Erythroblast (primary cell): ENCODE results near the gene CCSER2.

ENCODE experiments used
- GATA1 ChIP-seq: IDR thresholded peaks from 2 replicates; pipeline ENCODE4 v1.6.1; 2011; ENCODE audit warnings: low read depth, mild to moderate bottlenecking, control low read depth, low read length, moderate library complexity
- POLR2A ChIP-seq: IDR thresholded peaks from 2 replicates; pipeline ENCODE4 v1.6.1; 2011; ENCODE audit warnings: mild to moderate bottlenecking, low read length

- TF ChIP-seq POLR2A (no peak), GATA1 (no peak)
Observed at GRCh38 chr10:84391326-84391725, 62.9 kb downstream of the CCSER2 start.
